Heart left ventricle (tissue), 16 donors: ENCODE results near the gene ITGB4. TPM values are rescaled to one million over a fixed set of nuclear protein-coding genes. Genes with fewer than 3 reads are reported as not detected.

Experiments used
- ATAC-seq, 4 donors: fragments of 200-7000 bp; cut with Tn5 transposase; one replicate each; pipeline ENCODE4 v1.9.1; 2020 to 2022; ENCODE audit warnings: moderate library complexity in 4 of 4, mild to moderate bottlenecking in 3 of 4, moderate number of reproducible peaks in 1 of 4
- DNase-seq, 5 donors: peaks; one replicate each; pipeline ENCODE4 v3.0.0-alpha.2; 2020
- H3K27ac ChIP-seq, 12 donors: fragments of 200-600 bp; sonication (generic) in 4 of 12; one replicate each; pipeline versions ENCODE4 v1.5.0 to v1.8.0; 2016 to 2022; ENCODE audit warnings: mild to moderate bottlenecking in 2 of 12
- H3K27me3 ChIP-seq, 9 donors: fragments of 200-600 bp; sonication (generic) in 2 of 9; one replicate each; pipeline versions ENCODE4 v1.5.1 to v1.8.0; 2016 to 2022; ENCODE audit warnings: mild to moderate bottlenecking in 3 of 9
- H3K36me3 ChIP-seq, 9 donors: fragments of 200-600 bp; sonication (generic) in 2 of 9; one replicate each; pipeline versions ENCODE4 v1.5.0 to v1.8.0; 2018 to 2022; ENCODE audit warnings: mild to moderate bottlenecking in 2 of 9
- H3K4me1 ChIP-seq, 12 donors: fragments of 200-600 bp; sonication (generic) in 4 of 12; one replicate each; pipeline versions ENCODE4 v1.5.0 to v1.8.0; 2016 to 2022; ENCODE audit warnings: mild to moderate bottlenecking in 3 of 12
- H3K4me3 ChIP-seq, 12 donors: fragments of 200-600 bp; sonication (generic) in 4 of 12; one replicate each; pipeline versions ENCODE4 v1.5.0 to v1.8.0; 2017 to 2022; ENCODE audit warnings: mild to moderate bottlenecking in 9 of 12, moderate library complexity in 4 of 12
- H3K9me3 ChIP-seq, 12 donors: fragments of 200-600 bp; sonication (generic) in 4 of 12; one replicate each; pipeline versions ENCODE4 v1.5.0 to v1.8.0; 2016 to 2022; ENCODE audit warnings: mild to moderate bottlenecking in 1 of 12
- POLR2A ChIP-seq, 2 donors: fragments of 450-650 bp; IDR thresholded peaks; one replicate each; pipeline ENCODE4 v1.6.1; 2017; ENCODE audit warnings: antibody characterized with exemption in 2 of 2, mild to moderate bottlenecking in 2 of 2, moderate library complexity in 2 of 2
- whole genome bisulfite sequencing, 4 donors: extraction: QIAGEN DNeasy Blood & Tissue Kit in 2 of 4; methylation state at CpG; one replicate each; pipeline versions ENCODE4 v1.1.5 to v1.1.7; 2013 to 2018; 5-methylcytosine and 5-hydroxymethylcytosine counted together
- intact Hi-C, 10 donors: fragments of 100-400 bp; cut with DNase I; formaldehyde crosslinking; loops; one replicate each; pipeline versions ENCODE4 v1.11.1 to v1.14.2; 2022
- polyA plus RNA-seq, 2 donors: library from polyadenylated mRNA; stranded (reverse); fragments of 200-250 nt; gene quantifications; one replicate each; pipeline ENCODE4 v1.2.3, GENCODE V29; 2013
- total RNA-seq, 9 donors: library from RNA; depleted of rRNA in 2 of 9; stranded (reverse); fragments of >200 nt in 2 of 9; fragmentation: NEBNext Ultra II Directional in 3 of 9; extraction: Animal tissue kit (Norgen Biotek cat#: 25700) in 3 of 9; gene quantifications; one replicate each; pipeline versions ENCODE4 v1.1.0 to v1.2.4, GENCODE V29; 2016 to 2023
- TF ChIP-seq, protein P1 (sequence below), 12 donors: fragments of 200-600 bp; sonication (generic) in 4 of 12; IDR thresholded peaks; one replicate each; pipeline versions ENCODE4 v1.5.0 to v1.8.0; 2018 to 2022; ENCODE audit warnings: antibody characterized with exemption in 12 of 12, mild to moderate bottlenecking in 5 of 12
- donor health status: ischemic (EF 13 %, LVEDD 7.1; RV severe dilation, severe dysfunction).
- donor health status: healthy with polysubstance abuse.
- donor health status: DM: no; HTN: yes; CAD: no.
- donor health status: DM: no; HTN: no; CAD: no.
- donor health status: ischemic (EF 25% LVEDD 6.9; RV normal size, moderate dysfunction).
- donor health status: ischemic (EF 25% LVEDD 5.7; RV mildly dilated, moderate dysfunction).
- donor health status: healthy.
- donor health status: DM: yes; HTN: yes; CAD: no.
- donor health status: ischemic (EF 35%, LVEDD 5.7; RV mildly dilated, moderate dysfunction).
- donor health status: nonischemic (EF 11% LVEDD 7.7; RV severe dilation, severe dysfunction).
- donor health status: DM: yes; HTN: yes; CAD: no.
- donor health status: PGD.
- donor health status: ischemic (EF 29% LVEDD 5.4; RV normal size, mild dysfunction).
- donor health status: nonischemic (EF 23%, LVEDD 6.1; RV moderate dilation, normal function).

ITGB4 gene
- total and polyA plus RNA-seq, 11 donors = 4.0 to 26.8 (median 10.0) TPM

DNA sequence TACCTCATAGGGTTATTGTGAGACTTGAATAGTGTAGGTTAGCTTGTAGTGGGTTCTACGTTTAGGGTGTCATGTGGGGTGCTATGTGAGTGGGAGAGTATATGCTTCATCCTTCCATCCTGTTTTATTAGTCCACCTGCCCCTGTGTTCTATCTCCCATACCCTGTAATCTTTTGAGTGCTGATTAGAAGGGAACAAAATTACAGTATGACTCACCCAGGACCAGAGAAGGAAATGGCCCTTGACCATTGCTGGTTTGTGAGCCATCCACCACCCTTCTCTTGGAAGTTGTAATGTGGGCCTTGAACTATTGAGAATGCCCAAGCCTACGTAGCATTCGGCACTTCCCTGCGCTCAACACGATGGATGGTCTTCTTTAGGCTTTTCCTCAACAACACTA lies 37.0 kb upstream of the ITGB4 start:
- TF ChIP-seq, protein P1, sequence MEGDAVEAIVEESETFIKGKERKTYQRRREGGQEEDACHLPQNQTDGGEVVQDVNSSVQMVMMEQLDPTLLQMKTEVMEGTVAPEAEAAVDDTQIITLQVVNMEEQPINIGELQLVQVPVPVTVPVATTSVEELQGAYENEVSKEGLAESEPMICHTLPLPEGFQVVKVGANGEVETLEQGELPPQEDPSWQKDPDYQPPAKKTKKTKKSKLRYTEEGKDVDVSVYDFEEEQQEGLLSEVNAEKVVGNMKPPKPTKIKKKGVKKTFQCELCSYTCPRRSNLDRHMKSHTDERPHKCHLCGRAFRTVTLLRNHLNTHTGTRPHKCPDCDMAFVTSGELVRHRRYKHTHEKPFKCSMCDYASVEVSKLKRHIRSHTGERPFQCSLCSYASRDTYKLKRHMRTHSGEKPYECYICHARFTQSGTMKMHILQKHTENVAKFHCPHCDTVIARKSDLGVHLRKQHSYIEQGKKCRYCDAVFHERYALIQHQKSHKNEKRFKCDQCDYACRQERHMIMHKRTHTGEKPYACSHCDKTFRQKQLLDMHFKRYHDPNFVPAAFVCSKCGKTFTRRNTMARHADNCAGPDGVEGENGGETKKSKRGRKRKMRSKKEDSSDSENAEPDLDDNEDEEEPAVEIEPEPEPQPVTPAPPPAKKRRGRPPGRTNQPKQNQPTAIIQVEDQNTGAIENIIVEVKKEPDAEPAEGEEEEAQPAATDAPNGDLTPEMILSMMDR (IDR thresholded peaks at IDR 0.05) = no peak
- no peak for TF ChIP-seq POLR2A (IDR thresholded peaks at IDR 0.05)
- ATAC-seq = peak in 2 of 4 donors; percentile 38 to 45
- peaks cover 0 to 23% (median 7%) of the 10 kb centered on the region in 9 donors for H3K36me3 ChIP-seq
- peak overlapping the region in 8 of 12 donors; percentile 13 to 74 (median 62) for H3K27ac ChIP-seq
- peaks cover 2 to 84% (median 61%) of the 10 kb centered on the region in 12 donors for H3K4me1 ChIP-seq
- WGBS, 4 donors = 86 to 93% (median 91%) methylated on average over 5 of the region's 5 CpGs
- H3K9me3 ChIP-seq = no peaks in the 10 kb centered on the region
- intact Hi-C loops = no loop called here
- DNase-seq = no peak
- H3K4me3 ChIP-seq = no peak overlapping the region
- no peaks in the 10 kb centered on the region for H3K27me3 ChIP-seq

DNA sequence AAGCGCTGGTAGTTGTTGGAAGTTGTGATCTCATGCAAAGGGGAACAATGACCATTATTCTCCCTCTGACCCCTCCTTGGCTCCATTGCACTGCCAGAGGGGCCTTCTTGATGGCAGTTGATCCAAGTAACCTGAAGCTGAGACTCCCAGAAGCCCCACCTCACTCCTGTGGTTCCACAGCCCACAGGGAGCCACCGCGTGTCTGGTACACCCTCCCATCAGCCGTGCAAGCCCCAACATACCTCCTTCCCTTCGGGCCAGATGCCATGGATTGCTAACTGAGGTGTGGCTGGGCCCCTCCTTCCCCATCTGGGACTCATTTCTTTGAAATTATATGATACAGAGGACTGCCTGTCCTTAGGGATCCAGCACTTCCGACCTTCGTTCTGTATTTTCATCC lies 36.3 kb upstream of the ITGB4 start:
- Histone ChIP-seq H3K4me3 (no peak overlapping the region), H3K27ac (peak overlapping the region in 9 of 12 donors; percentile 28 to 77 (median 70)), H3K27me3 (no peaks in the 10 kb centered on the region), H3K9me3 (no peaks in the 10 kb centered on the region), H3K4me1 (peaks cover 2 to 81% (median 59%) of the 10 kb centered on the region in 12 donors), H3K36me3 (peaks cover 0 to 17% (median 9%) of the 10 kb centered on the region in 9 donors)
- intact Hi-C loops = no loop called here
- WGBS, 4 donors = 48 to 61% (median 61%) methylated on average over 7 of the region's 7 CpGs
- no peak for DNase-seq
- TF ChIP-seq, protein P1 (IDR thresholded peaks at IDR 0.05) = no peak
- TF ChIP-seq POLR2A (IDR thresholded peaks at IDR 0.05) = no peak
- peak in 1 of 4 donors; percentile 23 for ATAC-seq

DNA sequence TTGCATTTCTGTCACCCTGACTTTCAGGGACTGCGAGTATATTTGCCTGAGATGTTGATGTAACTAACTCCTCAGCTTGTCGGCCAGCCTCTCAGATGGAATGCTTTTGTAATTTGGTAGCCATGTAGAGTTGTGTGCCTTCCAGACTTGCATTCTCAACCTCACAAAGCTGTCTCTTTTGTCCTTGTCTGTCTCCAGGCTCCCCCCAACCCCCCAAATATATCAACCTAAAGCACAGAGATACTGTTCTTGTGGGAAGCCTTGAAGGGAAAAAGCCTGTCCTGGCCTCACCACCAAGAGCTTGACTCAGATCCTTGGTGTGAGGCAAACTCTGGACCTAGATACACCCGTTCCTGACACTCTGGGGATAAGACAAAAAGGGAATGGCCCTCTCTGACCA lies 35.8 kb upstream of the ITGB4 start:
- no peak for DNase-seq
- Histone ChIP-seq H3K4me3 (no peak overlapping the region), H3K27me3 (no peaks in the 10 kb centered on the region), H3K36me3 (peaks cover 0 to 16% (median 5%) of the 10 kb centered on the region in 9 donors), H3K4me1 (peaks cover 2 to 75% (median 57%) of the 10 kb centered on the region in 12 donors), H3K27ac (peak overlapping the region in 10 of 12 donors; percentile 17 to 77 (median 62)), H3K9me3 (no peaks in the 10 kb centered on the region)
- WGBS, 4 donors = 56 to 72% (median 62%) methylated on average over 3 of the region's 3 CpGs
- ATAC-seq = no peak
- TF ChIP-seq POLR2A (IDR thresholded peaks at IDR 0.05) = no peak
- TF ChIP-seq, protein P1 (IDR thresholded peaks at IDR 0.05) = no peak
- intact Hi-C loops = no loop called here

DNA sequence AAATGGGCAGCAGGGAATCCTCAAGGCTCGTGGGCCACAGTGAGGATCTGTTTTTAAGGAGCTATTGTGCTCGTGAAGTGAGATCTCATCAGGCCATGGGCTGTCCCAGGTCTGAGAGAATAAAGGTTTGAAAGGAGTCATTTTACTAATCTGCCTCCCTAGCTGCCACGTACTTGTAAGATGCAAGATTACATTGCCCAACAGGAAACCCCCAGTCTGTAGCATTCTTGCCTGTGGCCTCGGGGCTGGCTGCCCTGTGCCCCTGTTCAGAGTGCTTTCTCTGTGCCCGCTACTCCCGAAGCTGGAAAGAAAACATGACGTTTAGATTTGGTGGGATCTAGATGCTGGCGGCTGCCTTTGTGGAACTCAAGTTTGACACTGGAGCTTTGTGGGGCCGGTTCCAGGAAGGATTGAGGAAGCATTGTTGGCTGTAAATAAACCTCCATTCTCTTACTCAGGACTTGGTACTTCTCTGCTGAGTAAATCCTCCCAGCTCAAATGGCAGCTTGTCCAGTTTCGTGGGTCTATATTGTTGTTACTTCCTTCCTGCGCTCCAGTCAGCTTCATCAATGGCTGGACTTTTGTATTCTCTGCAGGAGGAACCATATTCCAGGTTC lies 32.9 kb upstream of the ITGB4 start:
- Histone ChIP-seq H3K4me1 (peaks cover 2 to 90% (median 72%) of the 10 kb centered on the region in 12 donors), H3K9me3 (no peaks in the 10 kb centered on the region), H3K4me3 (no peak overlapping the region), H3K27me3 (no peaks in the 10 kb centered on the region), H3K36me3 (peaks cover 0 to 31% (median 8%) of the 10 kb centered on the region in 9 donors), H3K27ac (peak overlapping the region in 11 of 12 donors; percentile 33 to 92 (median 63))
- 56 to 73% (median 64%) methylated on average over 11 of the region's 11 CpGs for WGBS, 4 donors
- TF ChIP-seq, protein P1 (IDR thresholded peaks at IDR 0.05) = no peak
- TF ChIP-seq POLR2A (IDR thresholded peaks at IDR 0.05) = no peak
- ATAC-seq (peak in 2 of 4 donors; percentile 9 to 35), DNase-seq (no peak)
- intact Hi-C loops = no loop called here
